GM21825 (cell line): ENCODE measurements around the gene GNGT2.

Source experiments
- ATAC-seq: cut with Tn5 transposase; IDR thresholded peaks from one replicate; pipeline ENCODE4 v1.9.1; 2021; ENCODE audit warnings: mild to moderate bottlenecking, moderate library complexity; ENCODE audit not compliant: unreplicated experiment

GNGT2 gene

DNA sequence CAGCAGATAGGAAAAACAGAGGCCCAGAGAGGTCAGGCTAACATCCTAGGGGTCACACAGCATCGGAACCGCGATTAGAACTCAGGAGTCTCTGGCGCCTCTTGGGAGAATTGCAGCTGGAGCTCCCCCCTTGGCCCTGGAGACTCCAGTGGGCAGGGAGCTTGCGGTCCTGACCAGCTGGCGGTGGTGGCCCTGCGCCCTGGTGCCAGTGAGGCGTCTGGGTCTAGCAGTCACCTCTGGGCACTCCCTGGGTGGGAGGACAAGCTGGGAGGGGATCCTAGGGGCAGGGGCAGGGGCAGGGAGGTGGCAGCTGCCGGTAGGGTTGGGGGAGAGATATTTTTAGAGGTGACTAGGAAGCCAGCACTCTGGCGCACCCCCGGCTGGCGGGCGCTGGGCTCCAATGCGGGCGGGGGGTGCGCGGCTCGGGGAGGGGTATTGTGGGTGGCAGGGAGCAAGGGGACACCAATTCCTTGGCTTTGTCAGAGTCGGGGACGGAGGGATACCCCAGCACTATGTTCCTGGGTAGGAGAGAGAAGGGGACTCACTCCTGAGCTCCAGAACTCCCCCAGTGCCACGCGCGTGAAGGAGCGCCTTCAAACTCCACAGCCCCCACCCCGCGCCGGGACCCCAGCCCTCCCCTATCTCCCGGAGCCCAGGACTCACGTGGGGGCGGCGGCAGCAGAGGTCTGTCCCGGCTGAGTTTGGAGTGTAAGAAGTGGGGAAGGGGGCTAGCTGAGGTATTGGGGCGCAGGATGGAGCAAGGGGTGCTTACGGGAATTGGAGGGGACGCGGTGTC, 19.6 kb upstream of the GNGT2 start:
- no peak for ATAC-seq

DNA sequence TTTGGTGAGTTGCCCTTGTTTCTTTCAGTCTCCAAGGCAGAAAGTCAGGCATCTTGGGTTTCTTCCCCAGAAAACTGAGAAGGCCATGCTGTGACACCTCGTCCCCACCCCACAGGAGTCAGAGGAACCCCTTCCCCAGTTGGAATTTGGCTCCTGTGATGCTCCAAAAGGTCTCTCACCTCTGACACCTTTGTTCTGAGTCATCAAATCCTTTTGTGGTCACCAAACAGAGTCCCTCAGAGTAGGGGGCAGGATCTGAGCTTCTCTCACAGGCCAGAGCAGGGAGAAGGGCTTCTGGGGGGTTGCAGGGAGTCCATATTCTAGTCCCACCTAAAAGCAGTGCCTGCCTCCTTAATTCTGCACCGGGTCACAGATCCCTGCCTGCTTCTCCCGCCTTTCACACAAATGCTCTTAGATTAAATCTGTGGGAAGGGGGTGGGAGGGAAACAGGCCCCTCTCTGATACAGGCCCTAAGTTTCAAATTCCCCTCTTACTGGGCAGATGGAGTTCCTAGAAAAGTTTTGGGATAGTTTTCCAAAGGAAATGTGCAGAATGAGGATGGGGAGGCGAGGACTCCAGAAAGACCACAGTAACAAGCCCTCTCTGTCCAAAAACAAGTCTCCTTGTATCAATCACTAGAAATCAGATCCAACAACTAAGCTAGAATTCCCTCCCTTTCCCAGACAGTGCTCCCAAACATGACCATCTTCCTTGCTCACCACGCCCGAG, 18.9 kb upstream of the GNGT2 start:
- ATAC-seq: no peak

DNA sequence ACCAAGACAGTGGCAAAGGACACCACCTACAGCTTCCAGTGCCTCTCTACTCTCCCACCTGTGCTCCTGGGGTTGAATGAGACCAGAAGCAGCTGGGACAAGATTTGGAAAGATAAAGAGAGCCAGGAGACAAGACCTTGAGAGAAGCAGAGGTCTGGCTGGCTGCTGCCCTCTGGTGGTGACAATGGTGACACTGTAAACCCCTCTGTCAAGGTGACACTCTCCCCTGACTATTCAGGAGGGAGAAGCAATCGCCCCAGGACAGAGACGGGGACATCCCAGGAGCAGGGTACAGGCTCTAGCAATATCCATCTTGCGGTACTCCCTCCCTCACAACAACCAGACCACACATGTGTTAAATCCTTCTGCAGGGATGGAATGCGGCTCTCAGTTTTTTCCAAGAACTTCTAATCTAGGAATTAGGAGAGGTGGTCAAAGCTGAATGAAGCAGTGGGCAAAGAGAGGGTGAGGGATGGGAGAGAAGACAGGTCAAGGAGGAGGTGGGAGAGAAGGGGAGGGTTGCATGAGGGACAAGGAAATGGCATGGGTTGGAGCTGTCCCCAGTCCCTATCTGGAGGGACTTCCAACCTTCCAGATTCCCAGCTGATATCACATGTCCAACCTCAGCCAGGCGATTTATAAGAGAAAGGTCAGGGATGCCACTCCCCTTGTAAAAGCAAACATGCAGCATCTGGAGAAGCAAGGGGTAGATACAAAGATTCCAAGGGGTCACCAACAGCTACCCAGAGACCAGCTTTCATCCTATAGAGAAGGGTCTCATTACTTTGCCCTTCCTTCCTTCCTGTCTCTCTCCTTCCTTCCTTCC, 17.3 kb upstream of the GNGT2 start:
- ATAC-seq: no peak

GRCh38 chr17:49226771-49227435, 16.5 kb upstream of the GNGT2 start:
- no peak for ATAC-seq

DNA sequence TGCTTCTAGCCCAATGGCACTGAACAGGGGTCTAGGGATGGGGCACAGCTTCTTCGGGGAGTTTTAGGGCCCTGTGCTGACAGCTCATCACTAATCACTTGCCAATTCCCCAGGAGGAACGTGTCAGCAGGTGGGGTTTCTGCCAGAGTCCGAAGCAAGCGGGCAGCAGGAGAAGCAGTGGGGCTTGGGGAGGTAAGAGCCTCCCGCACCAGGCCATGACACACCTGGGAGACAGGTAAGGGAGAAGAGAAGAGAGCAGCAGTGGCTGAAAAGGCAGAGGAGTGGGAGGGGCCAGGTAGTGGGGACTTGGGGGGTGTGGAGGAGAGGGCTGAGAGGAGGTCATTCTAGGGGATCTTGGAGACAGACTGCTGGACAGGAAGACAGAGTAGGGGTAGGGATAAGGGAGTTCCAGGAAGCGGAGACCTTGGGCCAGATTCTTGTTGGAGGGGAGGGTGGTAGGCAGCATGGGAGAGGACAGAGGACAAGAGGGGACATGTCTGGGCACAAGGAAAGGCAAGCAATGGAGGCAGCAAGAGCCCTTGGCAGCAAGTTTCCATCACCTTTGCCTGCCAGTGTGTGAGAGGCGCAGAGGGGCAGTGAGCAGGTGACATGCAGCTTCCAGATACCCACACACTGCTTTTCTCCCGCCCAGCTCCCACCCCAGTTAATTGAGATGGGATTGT, 15.3 kb upstream of the GNGT2 start:
- no peak for ATAC-seq

DNA sequence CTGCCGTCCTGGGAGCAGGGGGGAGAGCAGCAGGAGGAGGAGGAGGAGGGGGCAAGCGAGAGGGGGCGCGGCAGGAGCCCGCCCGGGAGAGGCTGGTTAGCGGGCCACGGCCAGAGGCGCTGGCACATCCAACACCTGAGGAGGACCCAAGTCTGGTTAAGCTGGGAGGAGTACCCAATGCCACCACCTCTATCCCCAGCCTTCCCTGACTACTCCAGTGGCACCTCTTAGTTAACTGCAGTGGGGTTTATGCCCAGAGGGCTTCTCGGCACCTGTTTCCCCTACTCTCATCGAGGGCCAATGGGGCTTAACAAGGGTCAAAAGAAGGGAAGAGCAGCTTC, 14.6 kb upstream of the GNGT2 start:
- ATAC-seq: no peak

- ATAC-seq: no peak
Observed at GRCh38 chr17:49224198-49224996, 14.0 kb upstream of the GNGT2 start.

GRCh38 chr17:49223517-49224197, 13.3 kb upstream of the GNGT2 start:
- no peak for ATAC-seq

GRCh38 chr17:49223168-49223516, 12.8 kb upstream of the GNGT2 start:
- ATAC-seq: no peak

- ATAC-seq: no peak
Observed at GRCh38 chr17:49219987-49220386, 9.6 kb upstream of the GNGT2 start.

- peak; percentile 33 for ATAC-seq
Observed at GRCh38 chr17:49218941-49219913, 8.9 kb upstream of the GNGT2 start.

- ATAC-seq: peak; percentile 33
Observed at GRCh38 chr17:49217651-49218413, 7.5 kb upstream of the GNGT2 start.

GRCh38 chr17:49216953-49217650, 6.7 kb upstream of the GNGT2 start:
- ATAC-seq: no peak

GRCh38 chr17:49216482-49216881, 6.1 kb upstream of the GNGT2 start:
- no peak for ATAC-seq

DNA sequence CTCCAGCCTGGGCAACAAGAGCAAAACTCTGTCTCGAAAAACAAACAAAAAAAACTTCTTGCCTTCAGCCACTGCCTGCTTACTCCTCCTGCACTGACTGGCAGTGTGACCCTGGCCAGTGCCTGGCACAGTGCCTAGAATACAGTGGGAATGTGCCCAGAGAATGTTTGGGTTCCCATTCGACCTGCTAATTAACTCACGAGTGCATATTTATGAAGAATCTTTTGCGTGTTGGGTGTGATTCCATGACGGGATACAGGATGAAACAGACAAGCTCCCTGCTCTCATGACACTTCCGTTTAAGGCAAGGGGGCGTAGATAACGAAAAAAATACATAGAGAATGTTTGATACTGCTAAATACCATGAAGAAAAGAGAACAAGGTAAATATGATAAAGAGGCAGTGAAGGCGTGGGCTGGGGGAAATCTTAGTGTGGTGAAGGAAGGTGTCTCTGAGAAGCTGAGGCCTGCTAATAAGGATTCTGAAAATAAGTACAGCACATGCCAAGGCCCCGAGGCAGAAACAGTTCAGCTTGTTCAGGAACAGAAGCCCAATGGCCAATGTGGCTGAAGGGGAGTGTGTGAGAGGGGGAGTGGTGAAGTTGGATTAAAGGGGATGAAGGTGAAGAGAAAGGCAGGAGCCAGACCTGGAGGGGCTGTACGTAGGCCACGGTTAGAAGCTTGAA, 4.4 kb upstream of the GNGT2 start:
- no peak for ATAC-seq

DNA sequence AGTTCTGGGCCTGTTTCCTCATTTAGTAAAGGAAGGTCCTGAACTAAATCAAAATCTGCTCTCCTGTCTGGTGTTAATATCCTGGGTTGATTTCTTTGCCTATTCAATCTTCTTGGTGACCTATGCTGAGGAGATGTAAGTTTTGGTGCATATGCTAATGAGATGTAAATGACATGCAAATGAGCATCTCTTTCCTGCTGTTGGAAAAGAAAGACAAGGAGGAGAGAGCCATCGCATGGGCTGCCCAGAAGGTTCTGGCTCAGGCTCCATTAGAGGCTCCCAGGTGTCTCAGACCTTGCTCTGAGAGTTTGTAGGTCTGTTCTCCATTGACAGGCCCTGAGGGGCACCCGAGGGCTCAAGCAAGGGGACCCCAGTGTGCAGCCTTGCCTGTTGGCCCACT, 3.5 kb upstream of the GNGT2 start:
- no peak for ATAC-seq
